Measurements from ENCODE around the gene HPN. TPM values are rescaled to one million over a fixed set of nuclear protein-coding genes. Genes with fewer than 3 reads are reported as not detected.

The HPN gene
- total and polyA plus RNA-seq, 2 of the 13 experiments (the other 11 are each of a cell fraction or from before 2014, with no cell fraction given), result 46.7 to 261 TPM

DNA sequence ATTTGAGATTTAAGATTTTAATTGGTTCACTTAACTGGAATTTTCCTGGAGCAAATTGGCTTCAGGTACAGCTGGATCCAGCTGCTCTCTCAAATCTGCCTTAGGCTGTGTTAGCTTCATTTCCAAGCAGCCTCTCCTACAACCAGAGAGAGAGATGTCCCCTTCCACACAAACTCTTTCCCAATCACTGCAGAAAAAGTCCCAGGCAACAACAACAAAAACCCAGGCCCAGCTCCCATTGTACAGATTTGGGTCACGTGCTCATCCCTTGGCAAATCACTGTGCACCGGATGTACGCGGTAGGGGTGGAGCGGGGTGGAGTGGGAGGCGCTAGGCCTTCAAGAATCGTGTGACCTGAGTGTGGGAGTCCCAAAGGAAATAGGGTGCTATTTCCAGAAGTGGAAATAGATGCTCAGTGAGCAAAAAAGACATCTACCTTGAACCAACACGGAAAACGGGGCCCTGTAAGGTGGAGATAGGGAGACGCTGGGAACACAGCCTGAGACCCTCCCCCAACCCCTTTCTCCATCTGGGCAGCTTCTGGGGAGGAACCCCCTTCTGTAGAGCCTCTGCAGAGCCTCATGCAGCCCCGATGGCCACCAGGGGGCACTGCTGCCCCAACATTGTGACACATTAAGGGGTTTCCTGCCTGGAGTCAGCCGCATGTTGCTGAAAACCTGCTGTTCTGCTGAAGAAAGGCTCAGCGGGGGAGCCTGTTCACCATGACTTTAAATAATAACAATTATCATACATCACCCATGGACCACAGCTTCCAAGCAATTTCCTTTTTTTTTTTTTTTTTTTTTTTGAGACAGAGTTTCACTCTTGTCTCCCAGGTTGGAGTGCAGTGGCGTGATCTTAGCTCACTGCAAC, 25.4 kb downstream of the HPN start (continued):
- TF ChIP-seq, protein P1, sequence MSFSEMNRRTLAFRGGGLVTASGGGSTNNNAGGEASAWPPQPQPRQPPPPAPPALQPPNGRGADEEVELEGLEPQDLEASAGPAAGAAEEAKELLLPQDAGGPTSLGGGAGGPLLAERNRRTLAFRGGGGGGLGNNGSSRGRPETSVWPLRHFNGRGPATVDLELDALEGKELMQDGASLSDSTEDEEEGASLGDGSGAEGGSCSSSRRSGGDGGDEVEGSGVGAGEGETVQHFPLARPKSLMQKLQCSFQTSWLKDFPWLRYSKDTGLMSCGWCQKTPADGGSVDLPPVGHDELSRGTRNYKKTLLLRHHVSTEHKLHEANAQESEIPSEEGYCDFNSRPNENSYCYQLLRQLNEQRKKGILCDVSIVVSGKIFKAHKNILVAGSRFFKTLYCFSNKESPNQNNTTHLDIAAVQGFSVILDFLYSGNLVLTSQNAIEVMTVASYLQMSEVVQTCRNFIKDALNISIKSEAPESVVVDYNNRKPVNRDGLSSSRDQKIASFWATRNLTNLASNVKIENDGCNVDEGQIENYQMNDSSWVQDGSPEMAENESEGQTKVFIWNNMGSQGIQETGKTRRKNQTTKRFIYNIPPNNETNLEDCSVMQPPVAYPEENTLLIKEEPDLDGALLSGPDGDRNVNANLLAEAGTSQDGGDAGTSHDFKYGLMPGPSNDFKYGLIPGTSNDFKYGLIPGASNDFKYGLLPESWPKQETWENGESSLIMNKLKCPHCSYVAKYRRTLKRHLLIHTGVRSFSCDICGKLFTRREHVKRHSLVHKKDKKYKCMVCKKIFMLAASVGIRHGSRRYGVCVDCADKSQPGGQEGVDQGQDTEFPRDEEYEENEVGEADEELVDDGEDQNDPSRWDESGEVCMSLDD (CRISPR knock-in tag; IDR thresholded peaks at IDR 0.05; ENCODE audit: borderline replicate concordance), result no peak
- no peak for TF ChIP-seq DNMT1 (CRISPR knock-in tag; IDR thresholded peaks at IDR 0.05)
- TF ChIP-seq NR2F1 (CRISPR knock-in tag; IDR thresholded peaks at IDR 0.05), result peak in 1 of 2 experiments; percentile 16; a peak in 1 of 4 replicates
- TF ChIP-seq ZBTB8A (CRISPR knock-in tag; IDR thresholded peaks at IDR 0.05; ENCODE audit: borderline replicate concordance, low read depth), result no peak
- TF ChIP-seq GATA4 (IDR thresholded peaks at IDR 0.05; ENCODE audit: borderline replicate concordance, low read depth), result no peak
- no peak for TF ChIP-seq SP1 (IDR thresholded peaks at IDR 0.05)
- no peak for TF ChIP-seq SP1 (CRISPR knock-in tag; IDR thresholded peaks at IDR 0.05)
- TF ChIP-seq, protein P2, sequence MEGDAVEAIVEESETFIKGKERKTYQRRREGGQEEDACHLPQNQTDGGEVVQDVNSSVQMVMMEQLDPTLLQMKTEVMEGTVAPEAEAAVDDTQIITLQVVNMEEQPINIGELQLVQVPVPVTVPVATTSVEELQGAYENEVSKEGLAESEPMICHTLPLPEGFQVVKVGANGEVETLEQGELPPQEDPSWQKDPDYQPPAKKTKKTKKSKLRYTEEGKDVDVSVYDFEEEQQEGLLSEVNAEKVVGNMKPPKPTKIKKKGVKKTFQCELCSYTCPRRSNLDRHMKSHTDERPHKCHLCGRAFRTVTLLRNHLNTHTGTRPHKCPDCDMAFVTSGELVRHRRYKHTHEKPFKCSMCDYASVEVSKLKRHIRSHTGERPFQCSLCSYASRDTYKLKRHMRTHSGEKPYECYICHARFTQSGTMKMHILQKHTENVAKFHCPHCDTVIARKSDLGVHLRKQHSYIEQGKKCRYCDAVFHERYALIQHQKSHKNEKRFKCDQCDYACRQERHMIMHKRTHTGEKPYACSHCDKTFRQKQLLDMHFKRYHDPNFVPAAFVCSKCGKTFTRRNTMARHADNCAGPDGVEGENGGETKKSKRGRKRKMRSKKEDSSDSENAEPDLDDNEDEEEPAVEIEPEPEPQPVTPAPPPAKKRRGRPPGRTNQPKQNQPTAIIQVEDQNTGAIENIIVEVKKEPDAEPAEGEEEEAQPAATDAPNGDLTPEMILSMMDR (CRISPR knock-in tag; IDR thresholded peaks at IDR 0.05), result peak; percentile 96
- TF ChIP-seq E2F2 (CRISPR knock-in tag; IDR thresholded peaks at IDR 0.05; ENCODE audit: borderline replicate concordance), result no peak
